ENCODE data around the gene PTPN5. TPM values are rescaled to one million over a fixed set of nuclear protein-coding genes. Genes with fewer than 3 reads are reported as not detected.

The PTPN5 gene
- total and polyA plus RNA-seq, 4 donors, result not detected

DNA sequence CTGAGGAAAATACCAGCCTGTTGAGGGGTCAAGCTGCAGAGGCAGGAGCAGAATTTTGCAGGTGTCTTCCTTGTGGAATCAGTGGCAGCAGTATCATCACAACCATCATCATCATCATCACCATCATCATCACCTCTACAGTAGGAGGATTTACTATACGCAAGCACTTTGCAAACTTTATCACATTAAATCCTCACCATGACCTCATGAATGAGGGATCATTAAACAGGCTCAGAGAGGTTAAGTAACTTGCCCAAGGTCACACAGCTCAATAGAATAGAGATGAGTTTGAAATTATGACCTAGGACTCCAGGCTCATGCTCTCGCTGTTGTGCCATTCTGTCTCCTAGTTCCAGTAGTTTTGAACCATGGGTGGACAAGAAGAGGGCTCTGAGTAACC lies 25.6 kb downstream of the PTPN5 start:
- WGBS, result 86% methylated on average over 2 of the region's 2 CpGs
- TF ChIP-seq, protein P1, sequence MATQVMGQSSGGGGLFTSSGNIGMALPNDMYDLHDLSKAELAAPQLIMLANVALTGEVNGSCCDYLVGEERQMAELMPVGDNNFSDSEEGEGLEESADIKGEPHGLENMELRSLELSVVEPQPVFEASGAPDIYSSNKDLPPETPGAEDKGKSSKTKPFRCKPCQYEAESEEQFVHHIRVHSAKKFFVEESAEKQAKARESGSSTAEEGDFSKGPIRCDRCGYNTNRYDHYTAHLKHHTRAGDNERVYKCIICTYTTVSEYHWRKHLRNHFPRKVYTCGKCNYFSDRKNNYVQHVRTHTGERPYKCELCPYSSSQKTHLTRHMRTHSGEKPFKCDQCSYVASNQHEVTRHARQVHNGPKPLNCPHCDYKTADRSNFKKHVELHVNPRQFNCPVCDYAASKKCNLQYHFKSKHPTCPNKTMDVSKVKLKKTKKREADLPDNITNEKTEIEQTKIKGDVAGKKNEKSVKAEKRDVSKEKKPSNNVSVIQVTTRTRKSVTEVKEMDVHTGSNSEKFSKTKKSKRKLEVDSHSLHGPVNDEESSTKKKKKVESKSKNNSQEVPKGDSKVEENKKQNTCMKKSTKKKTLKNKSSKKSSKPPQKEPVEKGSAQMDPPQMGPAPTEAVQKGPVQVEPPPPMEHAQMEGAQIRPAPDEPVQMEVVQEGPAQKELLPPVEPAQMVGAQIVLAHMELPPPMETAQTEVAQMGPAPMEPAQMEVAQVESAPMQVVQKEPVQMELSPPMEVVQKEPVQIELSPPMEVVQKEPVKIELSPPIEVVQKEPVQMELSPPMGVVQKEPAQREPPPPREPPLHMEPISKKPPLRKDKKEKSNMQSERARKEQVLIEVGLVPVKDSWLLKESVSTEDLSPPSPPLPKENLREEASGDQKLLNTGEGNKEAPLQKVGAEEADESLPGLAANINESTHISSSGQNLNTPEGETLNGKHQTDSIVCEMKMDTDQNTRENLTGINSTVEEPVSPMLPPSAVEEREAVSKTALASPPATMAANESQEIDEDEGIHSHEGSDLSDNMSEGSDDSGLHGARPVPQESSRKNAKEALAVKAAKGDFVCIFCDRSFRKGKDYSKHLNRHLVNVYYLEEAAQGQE (IDR thresholded peaks at IDR 0.05), result no peak
- no peak for TF ChIP-seq HNF4G (IDR thresholded peaks at IDR 0.05)
- no peak for TF ChIP-seq EGR1 (IDR thresholded peaks at IDR 0.05; ENCODE audit: low read depth in 2 of 2)
- TF ChIP-seq, protein P2, sequence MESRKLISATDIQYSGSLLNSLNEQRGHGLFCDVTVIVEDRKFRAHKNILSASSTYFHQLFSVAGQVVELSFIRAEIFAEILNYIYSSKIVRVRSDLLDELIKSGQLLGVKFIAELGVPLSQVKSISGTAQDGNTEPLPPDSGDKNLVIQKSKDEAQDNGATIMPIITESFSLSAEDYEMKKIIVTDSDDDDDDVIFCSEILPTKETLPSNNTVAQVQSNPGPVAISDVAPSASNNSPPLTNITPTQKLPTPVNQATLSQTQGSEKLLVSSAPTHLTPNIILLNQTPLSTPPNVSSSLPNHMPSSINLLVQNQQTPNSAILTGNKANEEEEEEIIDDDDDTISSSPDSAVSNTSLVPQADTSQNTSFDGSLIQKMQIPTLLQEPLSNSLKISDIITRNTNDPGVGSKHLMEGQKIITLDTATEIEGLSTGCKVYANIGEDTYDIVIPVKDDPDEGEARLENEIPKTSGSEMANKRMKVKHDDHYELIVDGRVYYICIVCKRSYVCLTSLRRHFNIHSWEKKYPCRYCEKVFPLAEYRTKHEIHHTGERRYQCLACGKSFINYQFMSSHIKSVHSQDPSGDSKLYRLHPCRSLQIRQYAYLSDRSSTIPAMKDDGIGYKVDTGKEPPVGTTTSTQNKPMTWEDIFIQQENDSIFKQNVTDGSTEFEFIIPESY (IDR thresholded peaks at IDR 0.05), result no peak
- TF ChIP-seq, protein P3, sequence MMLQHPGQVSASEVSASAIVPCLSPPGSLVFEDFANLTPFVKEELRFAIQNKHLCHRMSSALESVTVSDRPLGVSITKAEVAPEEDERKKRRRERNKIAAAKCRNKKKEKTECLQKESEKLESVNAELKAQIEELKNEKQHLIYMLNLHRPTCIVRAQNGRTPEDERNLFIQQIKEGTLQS (IDR thresholded peaks at IDR 0.05), result no peak
- no peak overlapping the region for H3K9ac ChIP-seq (ENCODE audit: low read depth in 1 of 2, low read length in 2 of 2)

DNA sequence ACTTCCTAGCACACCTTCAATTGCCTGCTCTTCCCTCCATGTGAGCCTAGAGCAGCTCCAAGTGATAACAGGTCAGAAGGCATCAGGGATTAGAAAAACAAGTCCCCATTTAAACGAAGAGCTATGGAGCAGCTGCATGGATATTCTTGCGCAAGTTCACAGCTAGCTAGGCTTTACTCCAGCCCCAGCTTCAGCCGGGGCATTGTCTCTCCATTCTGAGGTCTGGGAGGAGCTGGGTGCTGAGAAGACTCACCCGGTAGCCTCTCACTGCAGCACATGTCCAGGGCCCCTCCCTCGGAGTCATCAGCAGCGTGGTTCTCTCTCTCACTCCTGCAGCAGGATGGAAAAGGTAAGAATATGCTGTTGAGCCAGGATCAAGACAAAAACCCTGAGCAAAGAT lies 26.0 kb downstream of the PTPN5 start:
- no peak overlapping the region for H3K27ac ChIP-seq (ENCODE audit: low read depth in 1 of 2, low read length in 2 of 2)
- DNase-seq (ENCODE audit: low spot score), result no peak
- 45% methylated on average over 6 of the region's 6 CpGs for WGBS

More for the DNA sequence above, 25.6 kb downstream of the PTPN5 start:
- no peak for DNase-seq (ENCODE audit: low spot score)
- H3K4me3 ChIP-seq (ENCODE audit: low read depth in 1 of 3, low read length in 3 of 3), result no peak overlapping the region
- no peaks in the 10 kb centered on the region for H3K4me1 ChIP-seq (ENCODE audit: control insufficient read depth in 4 of 4, insufficient read depth in 4 of 4, low read length in 3 of 4)
- H3K27me3 ChIP-seq (ENCODE audit: control insufficient read depth in 4 of 4, insufficient read depth in 4 of 4, low read length in 3 of 4), result no peaks in the 10 kb centered on the region
- H3K36me3 ChIP-seq (ENCODE audit: control insufficient read depth in 4 of 4, insufficient read depth in 3 of 4, low read depth in 1 of 4, low read length in 3 of 4), result no peaks in the 10 kb centered on the region
- no peak overlapping the region for H3K27ac ChIP-seq (ENCODE audit: low read depth in 1 of 2, low read length in 2 of 2)
- no peaks in the 10 kb centered on the region for H3K9me3 ChIP-seq (ENCODE audit: control insufficient read depth in 4 of 4, low read length in 3 of 4)

More for the DNA sequence above, 26.0 kb downstream of the PTPN5 start:
- Histone ChIP-seq H3K4me1 (ENCODE audit: control insufficient read depth in 4 of 4, insufficient read depth in 4 of 4, low read length in 3 of 4) (no peaks in the 10 kb centered on the region), H3K27me3 (ENCODE audit: control insufficient read depth in 4 of 4, insufficient read depth in 4 of 4, low read length in 3 of 4) (no peaks in the 10 kb centered on the region), H3K9me3 (ENCODE audit: control insufficient read depth in 4 of 4, low read length in 3 of 4) (no peaks in the 10 kb centered on the region), H3K36me3 (ENCODE audit: control insufficient read depth in 4 of 4, insufficient read depth in 3 of 4, low read depth in 1 of 4, low read length in 3 of 4) (no peaks in the 10 kb centered on the region), H3K4me3 (ENCODE audit: low read depth in 1 of 3, low read length in 3 of 3) (no peak overlapping the region), H3K9ac (ENCODE audit: low read depth in 1 of 2, low read length in 2 of 2) (no peak overlapping the region)
- no peak for TF ChIP-seq NR2F2 (IDR thresholded peaks at IDR 0.05)
- TF ChIP-seq, protein P1 (IDR thresholded peaks at IDR 0.05), result no peak
- TF ChIP-seq FOXA1 (IDR thresholded peaks at IDR 0.05), result no peak
- TF ChIP-seq, protein P3 (IDR thresholded peaks at IDR 0.05), result no peak
- TF ChIP-seq RAD21 (IDR thresholded peaks at IDR 0.05), result no peak
- no peak for TF ChIP-seq EGR1 (IDR thresholded peaks at IDR 0.05; ENCODE audit: low read depth in 2 of 2)
- TF ChIP-seq GABPA (IDR thresholded peaks at IDR 0.05 in 1 of 2, conservative IDR thresholded peaks at IDR 0.05 in 1 of 2), result no peak
- no peak for TF ChIP-seq SP1 (IDR thresholded peaks at IDR 0.05)
- TF ChIP-seq HNF4A (conservative IDR thresholded peaks at IDR 0.05), result no peak
